ENCODE data around the gene ACTL8. TPM values are rescaled to one million over a fixed set of nuclear protein-coding genes. Genes with fewer than 3 reads are reported as not detected.

ACTL8 gene
- total RNA-seq, 2 experiments from 2014 or later, result 0.09 TPM; not detected in 1

- intact Hi-C loops (cut with DNase I, micrococcal nuclease), result no loop called here
- no peaks in the 10 kb centered on the region for H3K4me1 Mint-ChIP-seq
- peaks cover 13% of the 10 kb centered on the region for H3K27me3 Mint-ChIP-seq
- H3K36me3 Mint-ChIP-seq (ENCODE audit: low read depth), result no peaks in the 10 kb centered on the region
- H3K4me3 Mint-ChIP-seq, result no peak overlapping the region
- no peak overlapping the region for H3K27ac Mint-ChIP-seq
- CTCF ChIA-PET, result no interaction called here
- H3K9me3 Mint-ChIP-seq (ENCODE audit: low read depth), result no peaks in the 10 kb centered on the region
- DNase-seq, result no peak
- POLR2A ChIA-PET, result no interaction called here
- no peak for ATAC-seq
Measured at GRCh38 chr1:17822741-17823426, 67.8 kb downstream of the ACTL8 start.

GRCh38 chr1:17825273-17826164 lies 70.4 kb downstream of the ACTL8 start:
- ATAC-seq, result no peak
- Mint-ChIP-seq H3K4me1 (no peaks in the 10 kb centered on the region), H3K4me3 (no peak overlapping the region), H3K36me3 (ENCODE audit: low read depth) (no peaks in the 10 kb centered on the region), H3K9me3 (ENCODE audit: low read depth) (no peaks in the 10 kb centered on the region), H3K27me3 (peaks cover 11% of the 10 kb centered on the region), H3K27ac (no peak overlapping the region)
- ChIA-PET CTCF (no interaction called here), POLR2A (no interaction called here)
- intact Hi-C loops (cut with DNase I, micrococcal nuclease), result loop anchor here (1.0 to 2.0 kb wide), 2 partner anchors 164 to 165 kb away; no protein-coding TSS in a partner anchor
- DNase-seq, result no peak

GRCh38 chr1:17826165-17826488 lies 71.0 kb downstream of the ACTL8 start:
- Mint-ChIP-seq H3K27me3 (peaks cover 14% of the 10 kb centered on the region), H3K4me3 (no peak overlapping the region), H3K27ac (no peak overlapping the region), H3K4me1 (no peaks in the 10 kb centered on the region), H3K9me3 (ENCODE audit: low read depth) (no peaks in the 10 kb centered on the region), H3K36me3 (ENCODE audit: low read depth) (no peaks in the 10 kb centered on the region)
- CTCF ChIA-PET, result no interaction called here
- POLR2A ChIA-PET, result no interaction called here
- ATAC-seq, result no peak
- peak; percentile 58 for DNase-seq
- intact Hi-C loops (cut with DNase I, micrococcal nuclease), result loop anchor here (1.0 to 2.0 kb wide), 2 partner anchors 165 kb away; no protein-coding TSS in a partner anchor

GRCh38 chr1:17828991-17829390 lies 73.9 kb downstream of the ACTL8 start:
- CTCF ChIA-PET, result interaction anchor here (1.1 to 1.3 kb wide), 2 partner anchors 20 to 167 kb away, joined by 3 read pairs; no protein-coding TSS in a partner anchor

DNA sequence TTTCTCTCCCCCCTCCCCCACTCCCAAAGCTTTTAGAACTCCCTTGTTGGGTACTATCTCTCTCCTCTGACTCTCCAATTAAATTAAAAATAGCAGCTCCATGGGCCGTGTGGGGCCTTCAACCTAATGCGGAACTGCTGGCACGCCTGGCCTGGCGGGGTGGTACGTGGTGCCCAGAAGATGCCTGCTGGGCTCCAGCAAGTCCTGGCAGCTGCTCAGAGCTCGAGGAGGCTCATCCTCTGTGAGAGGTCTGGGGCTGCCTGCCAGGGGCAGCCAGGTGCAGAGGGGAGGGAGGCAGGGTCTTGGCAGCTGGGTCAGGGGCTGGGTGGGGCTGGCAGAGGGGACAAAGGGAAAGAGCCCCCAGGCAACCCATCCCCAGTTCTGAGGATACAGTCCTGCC lies 74.4 kb downstream of the ACTL8 start:
- Mint-ChIP-seq H3K4me3 (no peak overlapping the region), H3K27ac (no peak overlapping the region), H3K27me3 (peaks cover 16% of the 10 kb centered on the region), H3K36me3 (ENCODE audit: low read depth) (no peaks in the 10 kb centered on the region), H3K4me1 (no peaks in the 10 kb centered on the region), H3K9me3 (ENCODE audit: low read depth) (no peaks in the 10 kb centered on the region)
- ChIA-PET POLR2A (no interaction called here), CTCF (interaction anchor here (1.3 kb wide), 1 partner anchor 168 kb away, joined by 3 read pairs; no protein-coding TSS in a partner anchor)
- no peak for ATAC-seq
- no peak for DNase-seq
- intact Hi-C loops (cut with DNase I, micrococcal nuclease), result no loop called here

More at GRCh38 chr1:17828991-17829390, 73.9 kb downstream of the ACTL8 start:
- Mint-ChIP-seq H3K4me3 (no peak overlapping the region), H3K27me3 (peaks cover 15% of the 10 kb centered on the region), H3K36me3 (ENCODE audit: low read depth) (no peaks in the 10 kb centered on the region), H3K4me1 (no peaks in the 10 kb centered on the region), H3K27ac (no peak overlapping the region), H3K9me3 (ENCODE audit: low read depth) (no peaks in the 10 kb centered on the region)
- ATAC-seq (no peak), DNase-seq (no peak)
- POLR2A ChIA-PET, result no interaction called here
- intact Hi-C loops (cut with DNase I, micrococcal nuclease), result no loop called here

DNA sequence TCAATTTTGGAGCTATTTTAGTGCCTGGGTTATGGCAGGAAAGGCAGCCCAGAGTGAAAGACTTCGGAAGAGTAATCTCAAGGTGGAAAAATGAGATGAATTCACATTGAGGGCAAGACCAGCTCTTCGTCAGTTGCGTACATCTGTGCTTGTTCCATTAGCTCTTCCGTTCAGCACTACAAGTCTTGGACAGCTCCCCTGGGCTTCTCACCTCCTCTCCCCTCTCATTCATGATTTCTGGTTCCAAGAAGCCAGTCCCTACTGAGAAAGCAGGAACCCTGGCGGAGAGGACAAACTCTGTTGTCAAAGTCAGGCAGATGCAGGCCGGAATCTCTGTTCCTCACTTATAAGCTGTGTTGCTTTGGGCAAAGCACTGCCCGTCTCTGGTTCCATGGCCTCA lies 76.5 kb downstream of the ACTL8 start:
- DNase-seq (peak; percentile 34), ATAC-seq (no peak)
- H3K4me3 Mint-ChIP-seq, result no peak overlapping the region
- H3K27me3 Mint-ChIP-seq, result peaks cover 18% of the 10 kb centered on the region
- H3K9me3 Mint-ChIP-seq (ENCODE audit: low read depth), result no peaks in the 10 kb centered on the region
- ChIA-PET POLR2A (no interaction called here), CTCF (no interaction called here)
- intact Hi-C loops (cut with DNase I, micrococcal nuclease), result no loop called here
- no peak overlapping the region for H3K27ac Mint-ChIP-seq
- H3K36me3 Mint-ChIP-seq (ENCODE audit: low read depth), result no peaks in the 10 kb centered on the region
- H3K4me1 Mint-ChIP-seq, result no peaks in the 10 kb centered on the region

- CTCF ChIA-PET, result no interaction called here
- ATAC-seq (no peak), DNase-seq (no peak)
- no peaks in the 10 kb centered on the region for H3K4me1 Mint-ChIP-seq
- no peak overlapping the region for H3K27ac Mint-ChIP-seq
- H3K9me3 Mint-ChIP-seq (ENCODE audit: low read depth), result no peaks in the 10 kb centered on the region
- no peak overlapping the region for H3K4me3 Mint-ChIP-seq
- no peaks in the 10 kb centered on the region for H3K36me3 Mint-ChIP-seq (ENCODE audit: low read depth)
- H3K27me3 Mint-ChIP-seq, result peaks cover 16% of the 10 kb centered on the region
- POLR2A ChIA-PET, result no interaction called here
- intact Hi-C loops (cut with DNase I, micrococcal nuclease), result no loop called here
Measured at GRCh38 chr1:17833661-17834501, 78.7 kb downstream of the ACTL8 start.

DNA sequence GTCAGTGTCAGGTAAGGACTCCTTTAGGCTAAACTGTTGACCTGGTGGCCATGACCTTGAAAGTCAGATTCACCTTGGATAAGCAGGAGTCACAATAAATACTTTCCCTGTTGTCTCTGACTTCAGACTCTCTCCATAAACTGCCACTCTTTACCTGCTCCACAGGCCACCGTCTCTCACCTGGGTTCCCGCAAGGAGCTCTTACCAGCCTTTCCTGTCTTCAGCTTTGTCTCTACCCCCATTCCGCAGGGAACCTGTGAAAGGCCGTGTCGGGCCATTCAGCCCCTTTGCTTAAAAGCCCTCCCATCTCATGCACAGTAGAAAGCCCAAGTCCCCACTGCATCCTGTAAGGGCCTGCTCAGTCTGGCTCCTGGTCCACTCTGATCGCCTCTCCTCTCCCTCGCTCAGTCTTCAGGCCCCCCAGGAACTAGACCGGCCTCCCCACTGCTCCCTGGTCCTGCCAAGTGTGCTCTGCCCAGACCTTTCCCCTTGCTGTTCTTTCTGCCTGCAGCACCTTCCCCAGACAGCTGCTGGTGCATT lies 79.5 kb downstream of the ACTL8 start:
- intact Hi-C loops (cut with DNase I, micrococcal nuclease), result no loop called here
- Mint-ChIP-seq H3K27ac (no peak overlapping the region), H3K4me3 (no peak overlapping the region), H3K36me3 (ENCODE audit: low read depth) (no peaks in the 10 kb centered on the region), H3K9me3 (ENCODE audit: low read depth) (no peaks in the 10 kb centered on the region), H3K4me1 (no peaks in the 10 kb centered on the region), H3K27me3 (peaks cover 16% of the 10 kb centered on the region)
- no peak for DNase-seq
- ChIA-PET POLR2A (no interaction called here), CTCF (no interaction called here)
- no peak for ATAC-seq

- no peak overlapping the region for H3K27ac Mint-ChIP-seq
- intact Hi-C loops (cut with DNase I, micrococcal nuclease), result no loop called here
- H3K4me3 Mint-ChIP-seq, result no peak overlapping the region
- no peak for ATAC-seq
- no peaks in the 10 kb centered on the region for H3K9me3 Mint-ChIP-seq (ENCODE audit: low read depth)
- DNase-seq, result no peak
- ChIA-PET POLR2A (no interaction called here), CTCF (interaction anchor here (0.7 kb wide), 1 partner anchor 128 kb away, joined by 3 read pairs; no protein-coding TSS in a partner anchor)
- H3K36me3 Mint-ChIP-seq (ENCODE audit: low read depth), result no peaks in the 10 kb centered on the region
- H3K4me1 Mint-ChIP-seq, result no peaks in the 10 kb centered on the region
- H3K27me3 Mint-ChIP-seq, result peaks cover 12% of the 10 kb centered on the region
Measured at GRCh38 chr1:17837233-17838030, 82.3 kb downstream of the ACTL8 start.

- H3K4me1 Mint-ChIP-seq, result no peaks in the 10 kb centered on the region
- H3K27me3 Mint-ChIP-seq, result peaks cover 16% of the 10 kb centered on the region
- DNase-seq, result no peak
- no peak for ATAC-seq
- ChIA-PET POLR2A (no interaction called here), CTCF (no interaction called here)
- no peak overlapping the region for H3K27ac Mint-ChIP-seq
- H3K36me3 Mint-ChIP-seq (ENCODE audit: low read depth), result no peaks in the 10 kb centered on the region
- no peak overlapping the region for H3K4me3 Mint-ChIP-seq
- no peaks in the 10 kb centered on the region for H3K9me3 Mint-ChIP-seq (ENCODE audit: low read depth)
- intact Hi-C loops (cut with DNase I, micrococcal nuclease), result no loop called here
Measured at GRCh38 chr1:17839641-17840196, 84.6 kb downstream of the ACTL8 start.
